Erythroblast (primary cell): Measurements from ENCODE around the gene SORCS3.

Source experiments
- GATA1 ChIP-seq: IDR thresholded peaks from 2 replicates; pipeline ENCODE4 v1.6.1; 2011; ENCODE audit warnings: low read depth, mild to moderate bottlenecking, control low read depth, low read length, moderate library complexity
- POLR2A ChIP-seq: IDR thresholded peaks from 2 replicates; pipeline ENCODE4 v1.6.1; 2011; ENCODE audit warnings: mild to moderate bottlenecking, low read length

- TF ChIP-seq POLR2A (no peak), GATA1 (no peak)
These were observed 133.1 kb downstream of the SORCS3 start for GRCh38 chr10:104774234-104774633.
